ENCODE measurements around the gene ZBTB16. TPM values are rescaled to one million over a fixed set of nuclear protein-coding genes. Genes with fewer than 3 reads are reported as not detected.
A peak's percentile ranks its signal among the peaks of the same experiment; 100 is the strongest.

ZBTB16 gene
- total RNA-seq, 3 donors from 2014 or later (not counting 1 experiment from before 2014, with no cell fraction given): 104 to 224 (median 156) TPM

- Mint-ChIP-seq H3K27ac (no peak overlapping the region), H3K27me3 (ENCODE audit: low read depth in 2 of 2) (no peaks in the 10 kb centered on the region), H3K9me3 (no peaks in the 10 kb centered on the region), H3K4me1 (peaks cover 3 to 18% of the 10 kb centered on the region in 2 donors), H3K36me3 (no peaks in the 10 kb centered on the region), H3K4me3 (no peak overlapping the region)
- no peak overlapping the region for H3K4me3 ChIP-seq (ENCODE audit: low read length)
- intact Hi-C loops (cut with micrococcal nuclease): no loop called here
- no peaks in the 10 kb centered on the region for H3K36me3 ChIP-seq (ENCODE audit: control insufficient read depth, insufficient read depth, low read length)
- TF ChIP-seq CTCF (IDR thresholded peaks at IDR 0.05): no peak
- H3K27me3 ChIP-seq (ENCODE audit: control insufficient read depth, insufficient read depth, low read length): no peaks in the 10 kb centered on the region
- no peaks in the 10 kb centered on the region for H3K9me3 ChIP-seq (ENCODE audit: control insufficient read depth, insufficient read depth, low read length)
- no peak for ATAC-seq
- no peak overlapping the region for H3K27ac ChIP-seq (ENCODE audit: low read length)
- DNase-seq: no peak
- H3K4me1 ChIP-seq (ENCODE audit: control insufficient read depth, insufficient read depth, low read length): peaks cover 14% of the 10 kb centered on the region
Observed at GRCh38 chr11:114056409-114056808, 3.1 kb upstream of the ZBTB16 start.

DNA sequence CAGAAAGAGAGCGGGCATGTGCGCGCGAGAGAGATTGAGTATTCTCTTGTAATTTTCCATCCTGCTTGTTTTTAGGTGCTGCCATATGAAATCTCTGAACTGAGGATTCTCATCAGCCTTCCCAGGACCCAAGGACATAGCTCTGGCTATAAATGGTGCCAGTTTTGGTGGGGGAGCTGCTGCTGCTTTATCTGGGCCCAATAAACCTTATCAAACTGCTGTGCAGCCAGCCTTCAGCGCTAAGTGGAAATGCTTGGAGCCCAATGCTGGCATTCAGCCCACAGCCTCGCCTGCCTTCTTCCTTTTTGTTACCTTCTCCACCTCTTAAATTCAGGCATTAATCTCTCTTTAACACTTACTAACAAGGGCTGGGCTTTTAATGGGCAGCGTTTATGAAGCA is 2.4 kb upstream of the ZBTB16 start:
- Histone ChIP-seq H3K36me3 (ENCODE audit: control insufficient read depth, insufficient read depth, low read length) (no peaks in the 10 kb centered on the region), H3K4me1 (ENCODE audit: control insufficient read depth, insufficient read depth, low read length) (peaks cover 21% of the 10 kb centered on the region), H3K27ac (ENCODE audit: low read length) (no peak overlapping the region), H3K9me3 (ENCODE audit: control insufficient read depth, insufficient read depth, low read length) (no peaks in the 10 kb centered on the region), H3K4me3 (ENCODE audit: low read length) (no peak overlapping the region), H3K27me3 (ENCODE audit: control insufficient read depth, insufficient read depth, low read length) (no peaks in the 10 kb centered on the region)
- no peak for DNase-seq
- no peaks in the 10 kb centered on the region for H3K36me3 Mint-ChIP-seq
- ATAC-seq: no peak
- TF ChIP-seq CTCF (IDR thresholded peaks at IDR 0.05): no peak
- peaks cover 10 to 26% of the 10 kb centered on the region in 2 donors for H3K4me1 Mint-ChIP-seq
- intact Hi-C loops (cut with micrococcal nuclease): no loop called here
- no peaks in the 10 kb centered on the region for H3K27me3 Mint-ChIP-seq (ENCODE audit: low read depth in 2 of 2)
- no peak overlapping the region for H3K4me3 Mint-ChIP-seq
- peak overlapping the region in 1 of 2 donors; percentile 18 for H3K27ac Mint-ChIP-seq
- 85% methylated on average over 6 of the region's 7 CpGs for WGBS (ENCODE audit: insufficient coverage)
- no peaks in the 10 kb centered on the region for H3K9me3 Mint-ChIP-seq

DNA sequence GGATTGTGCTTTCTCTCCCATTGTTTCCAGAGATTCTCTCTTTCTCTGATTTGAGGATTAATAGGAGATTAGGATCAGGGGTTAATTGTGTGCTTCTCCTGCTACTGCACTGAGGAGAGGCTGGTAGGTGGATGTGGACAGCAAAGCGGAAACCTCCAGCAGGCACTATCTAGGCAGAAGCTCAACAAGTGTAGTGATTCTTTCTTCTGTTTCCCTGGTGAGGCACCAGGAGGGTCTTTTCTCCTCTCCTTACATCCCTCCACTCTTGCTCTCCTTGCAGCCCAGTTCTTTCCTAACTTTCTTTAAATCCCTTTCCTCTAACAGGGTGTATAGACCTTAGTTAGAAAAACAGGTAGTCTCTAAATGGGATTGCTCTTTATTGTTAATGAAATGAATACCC is 1.9 kb upstream of the ZBTB16 start:
- H3K36me3 Mint-ChIP-seq: no peaks in the 10 kb centered on the region
- H3K9me3 ChIP-seq (ENCODE audit: control insufficient read depth, insufficient read depth, low read length): no peaks in the 10 kb centered on the region
- intact Hi-C loops (cut with micrococcal nuclease): no loop called here
- no peaks in the 10 kb centered on the region for H3K27me3 ChIP-seq (ENCODE audit: control insufficient read depth, insufficient read depth, low read length)
- no peaks in the 10 kb centered on the region for H3K36me3 ChIP-seq (ENCODE audit: control insufficient read depth, insufficient read depth, low read length)
- H3K4me3 ChIP-seq (ENCODE audit: low read length): no peak overlapping the region
- H3K4me3 Mint-ChIP-seq: peak overlapping the region; percentile 69
- no peak for DNase-seq
- H3K27me3 Mint-ChIP-seq (ENCODE audit: low read depth in 2 of 2): no peaks in the 10 kb centered on the region
- no peak for TF ChIP-seq CTCF (IDR thresholded peaks at IDR 0.05)
- H3K4me1 ChIP-seq (ENCODE audit: control insufficient read depth, insufficient read depth, low read length): peaks cover 26% of the 10 kb centered on the region
- no peaks in the 10 kb centered on the region for H3K9me3 Mint-ChIP-seq
- ATAC-seq: no peak
- H3K27ac Mint-ChIP-seq: peak overlapping the region in 1 of 2 donors; percentile 18
- no peak overlapping the region for H3K27ac ChIP-seq (ENCODE audit: low read length)
- WGBS (ENCODE audit: insufficient coverage): 100% methylated on average over 1 of the region's 1 CpG
- peaks cover 15 to 30% of the 10 kb centered on the region in 2 donors for H3K4me1 Mint-ChIP-seq

- H3K36me3 Mint-ChIP-seq: no peaks in the 10 kb centered on the region
- no peaks in the 10 kb centered on the region for H3K9me3 ChIP-seq (ENCODE audit: control insufficient read depth, insufficient read depth, low read length)
- H3K4me3 ChIP-seq (ENCODE audit: low read length): no peak overlapping the region
- H3K27ac ChIP-seq (ENCODE audit: low read length): no peak overlapping the region
- ATAC-seq (no peak), DNase-seq (no peak)
- peaks cover 20 to 36% of the 10 kb centered on the region in 2 donors for H3K4me1 Mint-ChIP-seq
- no peaks in the 10 kb centered on the region for H3K9me3 Mint-ChIP-seq
- peaks cover 31% of the 10 kb centered on the region for H3K4me1 ChIP-seq (ENCODE audit: control insufficient read depth, insufficient read depth, low read length)
- 76% methylated on average over 25 of the region's 25 CpGs for WGBS (ENCODE audit: insufficient coverage)
- no peaks in the 10 kb centered on the region for H3K27me3 ChIP-seq (ENCODE audit: control insufficient read depth, insufficient read depth, low read length)
- no peaks in the 10 kb centered on the region for H3K36me3 ChIP-seq (ENCODE audit: control insufficient read depth, insufficient read depth, low read length)
- peak overlapping the region; percentile 18 to 98 for H3K27ac Mint-ChIP-seq
- H3K27me3 Mint-ChIP-seq (ENCODE audit: low read depth in 2 of 2): no peaks in the 10 kb centered on the region
- peak overlapping the region; percentile 69 for H3K4me3 Mint-ChIP-seq
- intact Hi-C loops (cut with micrococcal nuclease): no loop called here
- no peak for TF ChIP-seq CTCF (IDR thresholded peaks at IDR 0.05)
Observed at GRCh38 chr11:114058026-114058706, 1.3 kb upstream of the ZBTB16 start.

Data from natural killer cell (primary cell).